HepG2 (cell line): ENCODE measurements around the gene HSPB9. TPM values are rescaled to one million over a fixed set of nuclear protein-coding genes. Genes with fewer than 3 reads are reported as not detected.

Source experiments
- ATAC-seq: fragments of 200-7000 bp; cut with Tn5 transposase; 3 replicates; pipeline ENCODE4 v1.9.1; 2020; ENCODE audit warnings: mild to moderate bottlenecking, moderate library complexity
- BruUV-seq: library from RNA; stranded (reverse); fragments of 400-500 nt; replicated peaks from 2 replicates; lab custom pipeline; 2021; lab: Mats Ljungman, UMichigan
- CTCF ChIA-PET: fragments of 300-600 bp; formaldehyde crosslinking; extraction: SDS; loops from one replicate; lab custom pipeline; 2021; ENCODE audit warnings: low total read pairs, inconsistent platforms, low intra/inter-chr PET ratio; lab: Yijun Ruan, JAX
- POLR2A ChIA-PET: fragments of 350-600 bp; sonication (Branson Sonifier 250); formaldehyde crosslinking; loops from one replicate; lab custom pipeline; 2020; ENCODE audit warnings: antibody characterized with exemption, inconsistent platforms; lab: Yijun Ruan, JAX
- DNase-seq: peaks from one replicate; pipeline ENCODE4 v3.0.0-alpha.2; 2015; ENCODE audit warnings: low spot score
- FAIRE-seq: peaks from 3 replicates; lab custom pipeline; 2011; peaks lifted over from hg19 to GRCh38; lab: Jason Lieb, UNC
- H2AFZ ChIP-seq: one replicate; pipeline ENCODE4 v1.6.1; 2011; ENCODE audit warnings: low read length, inconsistent platforms
- H3K27ac ChIP-seq: fragments of 300-600 bp; 3 replicates; pipeline ENCODE4 v1.8.0; 2011; ENCODE audit warnings: mixed run types, mild to moderate bottlenecking, mixed read lengths, low read length, inconsistent platforms; ENCODE audit not compliant: insufficient read depth; ENCODE audit errors: extremely low read length
- H3K27me3 ChIP-seq, 2 experiments: fragments of 200-600 bp in 1 of 2; 2 replicates in 1 of 2; 3 replicates in 1 of 2; pipeline versions ENCODE4 v1.6.0 to v1.8.0; 2011; ENCODE audit warnings: low read length in 2 of 2, mild to moderate bottlenecking in 2 of 2, moderate library complexity in 2 of 2, inconsistent platforms in 1 of 2; ENCODE audit not compliant: insufficient read depth in 2 of 2, control insufficient read depth in 1 of 2
- H3K36me3 ChIP-seq, 2 experiments: fragments of 200-600 bp in 1 of 2; replicated peaks in 1 of 2; 2 replicates in 1 of 2; 3 replicates in 1 of 2; pipeline versions ENCODE4 v1.5.1 to v1.8.0; 2011; ENCODE audit warnings: low read length in 2 of 2, inconsistent platforms in 1 of 2; ENCODE audit not compliant: insufficient read depth in 2 of 2, control insufficient read depth in 1 of 2
- H3K4me1 ChIP-seq: 2 replicates; pipeline ENCODE4 v1.5.1; 2012; ENCODE audit warnings: low read length, inconsistent platforms; ENCODE audit not compliant: insufficient read depth
- H3K4me2 ChIP-seq: 2 replicates; pipeline ENCODE4 v1.6.0; 2011; ENCODE audit warnings: low read depth, low read length, inconsistent platforms
- H3K4me3 ChIP-seq, 3 experiments: fragments of 200-600 bp in 1 of 3; sonication (generic), shearing (Covaris generic) in 1 of 3; replicated peaks in 1 of 3; 2 replicates each; pipeline ENCODE4 v1.5.1; 2011 to 2016; ENCODE audit warnings: low read length in 3 of 3, inconsistent platforms in 2 of 3, low read depth in 2 of 3, mild to moderate bottlenecking in 2 of 3, control low read depth in 1 of 3, mixed read lengths in 1 of 3; ENCODE audit not compliant: insufficient read depth in 1 of 3
- H3K79me2 ChIP-seq: one replicate; pipeline ENCODE4 v1.6.1; 2011; ENCODE audit warnings: low read length, inconsistent platforms; ENCODE audit not compliant: insufficient read depth
- H3K9ac ChIP-seq: 2 replicates; pipeline ENCODE4 v1.6.0; 2011; ENCODE audit warnings: mild to moderate bottlenecking, low read depth, low read length, inconsistent platforms; ENCODE audit not compliant: insufficient read depth
- H3K9me3 ChIP-seq: 2 replicates; pipeline ENCODE4 v1.5.1; 2012; ENCODE audit warnings: mild to moderate bottlenecking, low read length
- H4K20me1 ChIP-seq: 2 replicates; pipeline ENCODE4 v1.6.0; 2011; ENCODE audit warnings: inconsistent platforms, mild to moderate bottlenecking, low read length, moderate library complexity; ENCODE audit not compliant: insufficient read depth
- CEBPB ChIP-seq: IDR thresholded peaks from 2 replicates; pipeline ENCODE4 v1.6.1; 2011; ENCODE audit warnings: low read depth, low read length, improper control_type of control experiment, borderline replicate concordance
- ETV6 ChIP-seq: sonication (generic); formaldehyde crosslinking; conservative IDR thresholded peaks from 2 replicates; pipeline ENCODE4 v1.4.0; 2020; ENCODE audit warnings: missing genetic modification reagents
- GABPB1 ChIP-seq: IDR thresholded peaks from 2 replicates; pipeline ENCODE4 v1.6.1; 2016; ENCODE audit warnings: mild to moderate bottlenecking, missing genetic modification reagents, moderate library complexity, missing compliant biosample characterization
- HDAC2 ChIP-seq: sonication (generic); formaldehyde crosslinking; IDR thresholded peaks from 2 replicates; pipeline ENCODE4 v1.4.0; 2020; ENCODE audit warnings: missing genetic modification reagents
- HNRNPL ChIP-seq: fragments of 200-400 bp; formaldehyde crosslinking; IDR thresholded peaks from 2 replicates; pipeline ENCODE4 v1.6.1; 2017; ENCODE audit warnings: mild to moderate bottlenecking, low read depth, low read length
- MAFK ChIP-seq, 2 experiments: IDR thresholded peaks in 1 of 2; conservative IDR thresholded peaks in 1 of 2; 2 replicates each; pipeline ENCODE4 v1.6.1; 2011; ENCODE audit warnings: improper control_type of control experiment in 2 of 2, low read length in 2 of 2
- MAX ChIP-seq: IDR thresholded peaks from 2 replicates; pipeline ENCODE4 v1.6.1; 2012; ENCODE audit warnings: inconsistent platforms
- NFE2L2 ChIP-seq: fragments of 150-350 bp; IDR thresholded peaks from 2 replicates; pipeline ENCODE4 v1.6.1; 2014; ENCODE audit warnings: low read length
- NR1H2 ChIP-seq: sonication (generic); formaldehyde crosslinking; IDR thresholded peaks from 2 replicates; pipeline ENCODE4 v1.8.1; 2022; ENCODE audit warnings: low read depth, missing genetic modification reagents, borderline replicate concordance
- NR3C1 ChIP-seq: sonication (generic); formaldehyde crosslinking; IDR thresholded peaks from 2 replicates; pipeline ENCODE4 v1.4.0; 2020; ENCODE audit warnings: missing genetic modification reagents
- SIX4 ChIP-seq: sonication (generic); formaldehyde crosslinking; IDR thresholded peaks from 2 replicates; pipeline ENCODE4 v1.4.0; 2020; ENCODE audit warnings: missing genetic modification reagents
- ZBTB25 ChIP-seq: IDR thresholded peaks from 2 replicates; pipeline ENCODE4 v1.6.1; 2018; ENCODE audit warnings: missing genetic modification reagents
- ZFAT ChIP-seq: sonication (generic); formaldehyde crosslinking; conservative IDR thresholded peaks from 2 replicates; pipeline ENCODE4 v1.8.1; 2023; ENCODE audit warnings: missing genetic modification reagents, inconsistent platforms
- ZIK1 ChIP-seq: sonication (generic); formaldehyde crosslinking; IDR thresholded peaks from 2 replicates; pipeline ENCODE4 v1.5.0; 2020; ENCODE audit warnings: mild to moderate bottlenecking, low read depth, missing genetic modification reagents, borderline replicate concordance
- ZNF460 ChIP-seq: sonication (generic); formaldehyde crosslinking; IDR thresholded peaks from 2 replicates; pipeline ENCODE4 v1.5.1; 2020; ENCODE audit warnings: missing genetic modification reagents, mild to moderate bottlenecking, borderline replicate concordance
- ZNF543 ChIP-seq: sonication (generic); formaldehyde crosslinking; IDR thresholded peaks from 2 replicates; pipeline ENCODE4 v1.4.0; 2020; ENCODE audit warnings: mild to moderate bottlenecking, missing genetic modification reagents
- ZNF577 ChIP-seq: sonication (generic); formaldehyde crosslinking; IDR thresholded peaks from 2 replicates; pipeline ENCODE4 v1.4.0; 2020; ENCODE audit warnings: mild to moderate bottlenecking, low read depth, missing genetic modification reagents, borderline replicate concordance
- ZNF720 ChIP-seq: sonication (generic); formaldehyde crosslinking; IDR thresholded peaks from 2 replicates; pipeline ENCODE4 v1.4.0; 2020; ENCODE audit warnings: missing genetic modification reagents
- WGBS: methylation state at CpG from one replicate; pipeline ENCODE4 v1.1.6; 2017; ENCODE audit warnings: low lambda C conversion rate; 5-methylcytosine and 5-hydroxymethylcytosine counted together
- in situ Hi-C: cut with HindIII; loops from 2 replicates; pipeline ENCODE4 v1.10.0; 2017; ENCODE audit warnings: low pct_unique_long_range_greater_than_20kb; ENCODE audit not compliant: extremely low pct_ligation_motif_present
- intact Hi-C: fragments of 100-400 bp; cut with micrococcal nuclease; formaldehyde crosslinking; loops from one replicate; pipeline ENCODE4 v1.10.0; 2022; ENCODE audit not compliant: unreplicated experiment
- polyA plus RNA-seq, 8 experiments: library from polyadenylated mRNA; depleted of rRNA in 3 of 8; stranded (reverse) in 7 of 8; unstranded in 1 of 8; fragments of >200 nt; fragmentation: Illumina TruSeq in 4 of 8; extraction: Trizol in 4 of 8; gene quantifications; 2 replicates each; pipeline versions ENCODE4 v1.2.1 to v1.2.3, GENCODE V29; 2011 to 2016; ENCODE audit warnings: low read depth in 4 of 8, missing spikeins in 1 of 8, mixed read lengths in 1 of 8; ENCODE audit not compliant: insufficient read depth in 1 of 8
- total RNA-seq, 5 experiments: library from RNA; depleted of rRNA; stranded (reverse); fragments of >200 nt; fragmentation: Illumina TruSeq; extraction: Trizol; gene quantifications; 2 replicates each; pipeline ENCODE4 v1.2.3, GENCODE V29; 2016; ENCODE audit warnings: low read depth in 1 of 5

HSPB9 gene
- total and polyA plus RNA-seq, 2 of the 13 experiments (the other 11 are each of a cell fraction or from before 2014, with no cell fraction given) = 0.05 to 0.24 TPM

- BruUV-seq = no TSS peak
- in situ Hi-C loops = no loop called here
- no peak overlapping the region for H3K4me3 ChIP-seq
Measured at GRCh38 chr17:42107124-42107523, 15.5 kb upstream of the HSPB9 start.

GRCh38 chr17:42107597-42108576 is 14.7 kb upstream of the HSPB9 start:
- BruUV-seq = no TSS peak
- no peaks in the 10 kb centered on the region for H3K79me2 ChIP-seq
- peak overlapping the region; percentile 38; the same call in 1 of the 2 replicates for H3K4me2 ChIP-seq
- ATAC-seq (peak; percentile 14), FAIRE-seq (no peak), DNase-seq (no peak)
- H3K27ac ChIP-seq = no peak overlapping the region
- no peaks in the 10 kb centered on the region for H3K9me3 ChIP-seq
- peaks cover 27% of the 10 kb centered on the region for H3K4me1 ChIP-seq
- no peak overlapping the region for H3K4me3 ChIP-seq
- CTCF ChIA-PET = interaction anchor here (1.3 kb wide), 1 partner anchor 40 kb away, joined by 3 read pairs; no protein-coding TSS in a partner anchor
- no peaks in the 10 kb centered on the region for H3K27me3 ChIP-seq
- POLR2A ChIA-PET = interaction anchor here (1.2 kb wide), 1 partner anchor 83 kb away, joined by 3 read pairs; no protein-coding TSS in a partner anchor
- H2AFZ ChIP-seq = no peak overlapping the region
- 78% methylated on average over 40 of the region's 51 CpGs for WGBS
- in situ Hi-C loops (no loop called here), intact Hi-C loops (no loop called here)
- no peak overlapping the region for H3K9ac ChIP-seq
- H4K20me1 ChIP-seq = no peaks in the 10 kb centered on the region
- H3K36me3 ChIP-seq = no peaks in the 10 kb centered on the region
- no peak for TF ChIP-seq NR3C1 (CRISPR knock-in tag)
- TF ChIP-seq HDAC2 (CRISPR knock-in tag) = no peak
- peak; percentile 49; the same call in 1 of the 2 replicates for TF ChIP-seq MAX
- no peak for TF ChIP-seq ZNF720
- peak; percentile 79; the same call in 1 of the 2 replicates for TF ChIP-seq NFE2L2
- TF ChIP-seq ZBTB25 (CRISPR knock-in tag) = no peak
- no peak for TF ChIP-seq ETV6
- no peak for TF ChIP-seq ZNF543 (CRISPR knock-in tag)
- no peak for TF ChIP-seq ZIK1 (CRISPR knock-in tag)
- no peak for TF ChIP-seq SIX4
- TF ChIP-seq MAFK (conservative IDR thresholded peaks at IDR 0.05 in 1 of 2, IDR thresholded peaks at IDR 0.05 in 1 of 2; ENCODE audit: low read length in 2 of 2) = 0 out of 4 replicates have a peak, but pooled peaks of 1 of the 2 experiments have one; percentile 15
- peak; percentile 31; the same call in 1 of the 2 replicates for TF ChIP-seq GABPB1
- TF ChIP-seq HNRNPL = 0 out of 2 replicates have a peak, but pooled peaks have one; percentile 54
- no peak for TF ChIP-seq NR1H2

More at GRCh38 chr17:42107124-42107523, 15.5 kb upstream of the HSPB9 start:
- ChIA-PET CTCF (interaction anchor here (1.2 to 1.3 kb wide), 2 partner anchors 38 to 40 kb away, joined by 3 read pairs; no protein-coding TSS in a partner anchor), POLR2A (no interaction called here)
- Histone ChIP-seq H3K9ac (no peak overlapping the region), H3K9me3 (no peaks in the 10 kb centered on the region), H3K79me2 (no peaks in the 10 kb centered on the region), H3K27ac (no peak overlapping the region), H3K36me3 (no peaks in the 10 kb centered on the region), H3K27me3 (peaks cover 0 to 4% of the 10 kb centered on the region in 2 experiments; a peak in 1 of 5 replicates), H2AFZ (no peak overlapping the region), H3K4me2 (no peak overlapping the region), H4K20me1 (no peaks in the 10 kb centered on the region), H3K4me1 (peaks cover 27% of the 10 kb centered on the region)
- ATAC-seq (no peak), FAIRE-seq (no peak), DNase-seq (no peak)
- TF ChIP-seq ZNF460 (CRISPR knock-in tag) (peak; percentile 28; the same call in 1 of the 2 replicates), ZFAT (CRISPR knock-in tag) (no peak), CEBPB (peak; percentile 59), ZNF577 (CRISPR knock-in tag) (no peak)
- 73% methylated on average over 6 of the region's 6 CpGs for WGBS
- intact Hi-C loops = no loop called here
